ENCODE results near the gene KIAA0825. TPM values are rescaled to one million over a fixed set of nuclear protein-coding genes. Genes with fewer than 3 reads are reported as not detected.
"Not testable (repeated sequence)": the region's sequence is repeated elsewhere in the genome, so short reads cannot be mapped to it uniquely, and the experiment has no call there.

KIAA0825 gene
- total and polyA plus RNA-seq, 2 of the 8 experiments (the other 6 are each of a cell fraction or from before 2014, with no cell fraction given) = 0.60 to 1.0 TPM

GRCh38 chr5:94354837-94355485, 263.4 kb downstream of the KIAA0825 start:
- not testable (repeated sequence) for H4K5ac ChIP-seq (ENCODE audit: insufficient read length, low read depth, low read length); H3K18ac ChIP-seq (ENCODE audit: extremely low read depth, low read length); H4K20me1 ChIP-seq (replicated peaks in 1 of 2; ENCODE audit: control insufficient read depth in 1 of 2, insufficient read depth in 2 of 2, low read length in 2 of 2); H2AFZ ChIP-seq (ENCODE audit: low read length); H2BK12ac ChIP-seq (ENCODE audit: low read depth, low read length); H3K14ac ChIP-seq (ENCODE audit: insufficient read length); H2BK20ac ChIP-seq (ENCODE audit: low read length); H3K56ac ChIP-seq (replicated peaks; ENCODE audit: insufficient read length, low read depth, low read length); H3K23me2 ChIP-seq (ENCODE audit: low read depth, low read length); H3K9ac ChIP-seq (replicated peaks in 1 of 4; ENCODE audit: extremely low read depth in 1 of 4, low read depth in 3 of 4, low read length in 3 of 4); H3K79me1 ChIP-seq (ENCODE audit: low read depth, low read length); H4K8ac ChIP-seq (ENCODE audit: extremely low read depth, insufficient read depth, low read length); H3K23ac ChIP-seq (ENCODE audit: insufficient read length); H2AK5ac ChIP-seq (ENCODE audit: low read depth, low read length); DNase-seq (ENCODE audit: low read depth in 1 of 2, low spot score in 2 of 2); H3K4ac ChIP-seq (replicated peaks; ENCODE audit: insufficient read length, low read depth, low read length); H2BK120ac ChIP-seq (replicated peaks; ENCODE audit: low read depth, low read length); H4K91ac ChIP-seq (replicated peaks; ENCODE audit: insufficient read length, low read length); H2BK15ac ChIP-seq (ENCODE audit: low read length); H3K9me3 ChIP-seq (ENCODE audit: insufficient read depth in 2 of 2, low read depth in 1 of 2, low read length in 1 of 2); H3K27me3 ChIP-seq (replicated peaks in 1 of 4; ENCODE audit: control insufficient read depth in 3 of 4, extremely low read depth in 1 of 4, insufficient read depth in 3 of 4, low read length in 3 of 4)
- peak overlapping the region in 1 of 4 experiments; percentile 44; a peak in 1 of 8 replicates for H3K4me3 ChIP-seq (ENCODE audit: extremely low read depth in 1 of 4, insufficient read depth in 2 of 4, low read depth in 3 of 4, low read length in 4 of 4)
- FAIRE-seq = peak; percentile 95
- peaks cover 7 to 85% of the 10 kb centered on the region in 2 experiments for H3K79me2 ChIP-seq (ENCODE audit: control insufficient read depth in 1 of 2, insufficient read depth in 2 of 2, low read length in 2 of 2)
- ChIA-PET POLR2A (ENCODE audit: partially characterized antibody) (interaction anchor here (0.9 to 10.5 kb wide), 19 partner anchors 8 to 264 kb away, joined by 3 to 93 read pairs (median 5); partner anchors contain the start of genes KIAA0825 and SLF1), CTCF (ENCODE audit: partially characterized antibody) (interaction anchor here (0.9 to 1.3 kb wide), 4 partner anchors 8 to 460 kb away, joined by 3 to 4 read pairs (median 4); no protein-coding TSS in a partner anchor)
- peak overlapping the region; percentile 24 to 55; a peak in 3 of 4 replicates for H3K4me2 ChIP-seq (ENCODE audit: insufficient read depth in 1 of 2, low read depth in 2 of 2, low read length in 2 of 2)
- H3K27ac ChIP-seq (ENCODE audit: low read depth, low read length) = peak overlapping the region; percentile 11; the same call in 1 of the 2 replicates
- H3K36me3 ChIP-seq (ENCODE audit: control insufficient read depth in 2 of 4, insufficient read depth in 4 of 4, low read length in 3 of 4) = peaks cover 0 to 19% (median 5%) of the 10 kb centered on the region in 4 experiments; a peak in 3 of 8 replicates
- 14% methylated on average over 5 of the region's 5 CpGs; no CpG with 5 or more reads in 1 of the 2 experiments for WGBS, 2 experiments (ENCODE audit: extremely low coverage in 1 of 2, insufficient coverage in 1 of 2, insufficient read length in 1 of 2, insufficient replicate concordance in 2 of 2, low coverage in 1 of 2, low lambda C conversion rate in 2 of 2, missing lambda C conversion rate in 1 of 2)
- peak overlapping the region; percentile 78; the same call in 1 of the 2 replicates for H2BK5ac ChIP-seq (ENCODE audit: low read depth, low read length)
- H3K4me1 ChIP-seq (replicated peaks in 1 of 4; ENCODE audit: control insufficient read depth in 3 of 4, insufficient read depth in 4 of 4, low read length in 3 of 4) = peaks cover 2 to 37% (median 9%) of the 10 kb centered on the region in 4 experiments; a peak in 6 of 7 replicates
- TF ChIP-seq EP300 (IDR thresholded peaks at IDR 0.05; ENCODE audit: borderline replicate concordance in 1 of 2, low read depth in 2 of 2, low read length in 2 of 2) = peak in 1 of 2 experiments; percentile 52; a peak in 1 of 3 replicates
- peak; percentile 90 for TF ChIP-seq NANOG (IDR thresholded peaks at IDR 0.05; ENCODE audit: insufficient read depth, low read depth, low read length, poor library complexity, severe bottlenecking)
- TF ChIP-seq, protein P1, sequence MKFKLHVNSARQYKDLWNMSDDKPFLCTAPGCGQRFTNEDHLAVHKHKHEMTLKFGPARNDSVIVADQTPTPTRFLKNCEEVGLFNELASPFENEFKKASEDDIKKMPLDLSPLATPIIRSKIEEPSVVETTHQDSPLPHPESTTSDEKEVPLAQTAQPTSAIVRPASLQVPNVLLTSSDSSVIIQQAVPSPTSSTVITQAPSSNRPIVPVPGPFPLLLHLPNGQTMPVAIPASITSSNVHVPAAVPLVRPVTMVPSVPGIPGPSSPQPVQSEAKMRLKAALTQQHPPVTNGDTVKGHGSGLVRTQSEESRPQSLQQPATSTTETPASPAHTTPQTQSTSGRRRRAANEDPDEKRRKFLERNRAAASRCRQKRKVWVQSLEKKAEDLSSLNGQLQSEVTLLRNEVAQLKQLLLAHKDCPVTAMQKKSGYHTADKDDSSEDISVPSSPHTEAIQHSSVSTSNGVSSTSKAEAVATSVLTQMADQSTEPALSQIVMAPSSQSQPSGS (IDR thresholded peaks at IDR 0.05; ENCODE audit: low read length) = peak; percentile 60; the same call in 1 of the 2 replicates
- TF ChIP-seq CHD2 (IDR thresholded peaks at IDR 0.05; ENCODE audit: low read length) = 0 out of 2 replicates have a peak, but pooled peaks have one; percentile 6
- peak; percentile 68; the same call in 1 of the 2 replicates for TF ChIP-seq POLR2AphosphoS5 (IDR thresholded peaks at IDR 0.05; ENCODE audit: low read depth, low read length)
- peak; percentile 50; the same call in 1 of the 2 replicates for TF ChIP-seq SP1 (IDR thresholded peaks at IDR 0.05; ENCODE audit: low read depth, low read length)
